ENCODE data around the gene ACD. TPM values are rescaled to one million over a fixed set of nuclear protein-coding genes. Genes with fewer than 3 reads are reported as not detected.

The ACD gene
- total RNA-seq, 1 experiment from 2014 or later, result 44.9 TPM

DNA sequence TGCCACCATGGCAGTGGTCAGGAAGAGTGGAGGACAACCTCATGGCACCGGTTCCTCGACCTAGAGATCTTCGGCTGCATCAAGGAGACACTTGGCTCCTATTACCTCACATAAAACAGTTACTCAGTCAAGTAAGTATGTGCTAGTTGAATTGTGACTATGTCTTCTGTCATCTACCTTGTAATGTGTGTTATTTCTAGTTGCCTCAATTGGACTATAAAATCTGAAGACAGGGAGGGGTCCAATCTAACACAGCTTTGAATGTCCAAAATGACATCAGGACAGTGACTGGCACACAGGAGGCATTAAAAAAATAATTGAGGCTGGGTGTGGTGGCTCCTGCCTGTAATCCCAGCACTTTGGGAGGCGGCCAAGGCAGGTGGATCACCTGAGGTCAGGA is 23.7 kb upstream of the ACD start:
- H3K4me3 ChIP-seq (ENCODE audit: insufficient read depth, low read depth, low read length), result no peak overlapping the region
- no peak for DNase-seq
- peaks cover 9% of the 10 kb centered on the region for H3K36me3 ChIP-seq (replicated peaks; ENCODE audit: control insufficient read depth, insufficient read depth, low read length)
- H3K27me3 ChIP-seq (ENCODE audit: control insufficient read depth, insufficient read depth, low read length), result no peaks in the 10 kb centered on the region

DNA sequence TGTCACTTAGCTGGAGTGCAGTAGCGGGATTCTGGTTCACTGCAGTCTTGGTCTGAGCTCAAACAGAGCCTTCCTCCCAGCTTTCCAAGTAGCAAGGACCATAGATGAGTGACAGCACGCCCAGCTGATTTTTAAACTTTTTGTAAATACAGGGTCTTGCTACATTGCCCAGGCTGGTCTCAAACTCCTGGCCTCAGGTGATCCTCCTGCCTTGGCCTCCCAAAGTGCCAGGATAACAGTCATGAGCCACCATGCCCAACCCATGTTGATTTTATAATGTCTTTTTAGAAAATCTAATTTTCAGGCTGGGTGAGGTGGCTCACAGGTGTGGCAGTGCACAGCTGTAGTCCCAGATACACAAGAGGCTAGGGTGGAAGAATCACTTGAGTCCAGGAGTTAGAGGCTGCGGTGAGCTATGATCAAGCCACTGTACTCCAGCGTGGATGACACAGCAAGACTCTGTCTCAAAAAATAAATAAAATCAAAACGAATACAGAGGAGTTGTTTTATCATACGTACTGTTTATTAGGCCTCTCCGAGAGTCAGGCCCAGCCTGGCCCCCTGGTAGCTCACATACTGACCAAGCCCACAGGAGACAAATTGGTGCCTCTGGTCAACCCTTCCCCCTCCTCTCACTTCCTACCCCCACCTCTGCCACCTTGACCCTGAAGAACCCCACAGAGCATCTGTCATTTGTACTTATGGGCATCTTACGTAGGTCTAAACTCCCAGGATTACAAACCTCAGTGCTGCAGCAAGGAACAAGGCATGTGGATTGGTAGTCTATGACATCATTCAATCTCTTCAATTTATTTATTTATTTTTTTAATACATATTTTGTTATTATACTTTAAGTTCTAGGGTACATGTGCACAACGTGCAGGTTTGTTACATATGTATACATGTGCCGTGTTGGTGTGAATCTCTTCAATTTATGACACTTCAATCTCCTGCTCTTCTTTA is 20.2 kb upstream of the ACD start:
- Histone ChIP-seq H3K36me3 (replicated peaks; ENCODE audit: control insufficient read depth, insufficient read depth, low read length) (peaks cover 7% of the 10 kb centered on the region), H3K27me3 (ENCODE audit: control insufficient read depth, insufficient read depth, low read length) (no peaks in the 10 kb centered on the region), H3K4me3 (ENCODE audit: insufficient read depth, low read depth, low read length) (no peak overlapping the region)
- no peak for DNase-seq

DNA sequence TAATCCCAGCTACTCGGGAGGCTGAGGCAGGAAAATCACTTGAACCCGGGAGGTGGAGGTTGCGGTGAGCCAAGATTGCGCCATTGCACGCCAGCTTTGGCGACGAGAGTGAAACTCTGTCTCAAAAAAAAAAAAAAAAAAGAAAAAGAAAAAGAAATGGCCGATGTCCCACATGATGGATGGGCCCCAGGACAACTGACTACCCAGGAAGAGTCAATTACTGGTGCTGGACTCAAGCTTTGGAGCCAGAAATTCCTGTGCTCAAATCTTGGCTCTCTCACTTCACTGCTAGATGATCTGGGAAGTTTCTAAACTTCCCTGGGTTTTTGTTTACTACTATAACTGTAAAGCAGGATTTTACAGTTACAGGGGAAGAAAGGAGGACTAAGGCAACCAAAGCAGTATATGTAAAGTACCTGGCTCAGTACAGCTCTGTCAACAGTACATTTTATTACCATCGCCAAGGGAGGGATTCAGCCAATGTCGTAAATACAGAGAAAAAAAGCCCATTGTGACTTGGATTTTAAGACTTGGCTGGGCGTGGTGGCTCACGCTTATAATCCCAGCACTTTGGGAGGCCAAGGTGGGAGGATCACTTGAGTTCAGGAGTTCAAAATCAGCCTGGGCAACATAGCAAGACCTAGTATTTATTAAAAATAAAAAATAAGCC is 18.4 kb upstream of the ACD start:
- no peaks in the 10 kb centered on the region for H3K27me3 ChIP-seq (ENCODE audit: control insufficient read depth, insufficient read depth, low read length)
- no peak overlapping the region for H3K4me3 ChIP-seq (ENCODE audit: insufficient read depth, low read depth, low read length)
- DNase-seq, result no peak

DNA sequence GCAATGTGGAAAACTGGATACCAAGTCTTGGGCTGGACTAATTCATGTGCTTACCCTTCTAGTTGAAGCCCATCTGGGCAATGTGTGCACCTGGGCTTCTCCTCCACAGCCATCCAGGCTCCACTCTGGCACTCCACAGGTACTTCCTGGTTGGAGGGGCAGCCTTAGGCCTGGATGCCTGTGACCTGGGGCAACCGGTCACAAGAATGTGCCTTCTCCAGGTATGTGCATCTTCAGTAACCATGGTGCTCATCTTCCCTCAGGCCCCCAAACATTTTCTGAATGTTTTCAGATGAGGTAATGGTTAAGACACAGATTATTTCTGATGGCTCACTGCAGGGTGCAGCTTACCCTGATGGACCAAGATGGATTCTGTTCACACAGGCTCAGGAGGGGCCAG is 17.7 kb upstream of the ACD start:
- no peaks in the 10 kb centered on the region for H3K27me3 ChIP-seq (ENCODE audit: control insufficient read depth, insufficient read depth, low read length)
- no peaks in the 10 kb centered on the region for H3K36me3 ChIP-seq (replicated peaks; ENCODE audit: control insufficient read depth, insufficient read depth, low read length)
- H3K4me3 ChIP-seq (ENCODE audit: insufficient read depth, low read depth, low read length), result no peak overlapping the region
- DNase-seq, result peak; percentile 37

More for the DNA sequence above, 18.4 kb upstream of the ACD start:
- H3K36me3 ChIP-seq (replicated peaks; ENCODE audit: control insufficient read depth, insufficient read depth, low read length), result no peaks in the 10 kb centered on the region; the same call in none of the 2 replicates

DNA sequence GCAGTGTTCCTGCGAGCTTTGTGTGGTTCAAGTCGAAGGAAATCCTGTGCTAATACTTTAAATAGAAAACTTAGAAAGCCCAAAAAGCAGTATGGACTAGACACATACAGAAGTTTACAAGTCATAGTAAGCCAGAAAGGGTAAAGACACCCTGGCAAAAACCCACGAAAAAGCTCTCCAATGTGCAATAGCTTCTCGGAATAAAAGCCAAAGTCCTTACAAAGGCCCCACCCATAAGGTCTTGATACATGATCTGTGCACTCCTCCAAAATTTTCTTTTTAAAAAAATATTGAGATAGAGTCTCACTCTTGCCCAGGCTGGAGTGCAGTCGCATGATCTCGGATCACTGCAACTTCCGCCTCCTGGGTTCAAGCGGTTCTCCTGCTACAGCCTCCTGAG is 16.9 kb upstream of the ACD start:
- no peaks in the 10 kb centered on the region for H3K36me3 ChIP-seq (replicated peaks; ENCODE audit: control insufficient read depth, insufficient read depth, low read length)
- DNase-seq, result no peak
- no peaks in the 10 kb centered on the region for H3K27me3 ChIP-seq (ENCODE audit: control insufficient read depth, insufficient read depth, low read length)
- no peak overlapping the region for H3K4me3 ChIP-seq (ENCODE audit: insufficient read depth, low read depth, low read length)

DNA sequence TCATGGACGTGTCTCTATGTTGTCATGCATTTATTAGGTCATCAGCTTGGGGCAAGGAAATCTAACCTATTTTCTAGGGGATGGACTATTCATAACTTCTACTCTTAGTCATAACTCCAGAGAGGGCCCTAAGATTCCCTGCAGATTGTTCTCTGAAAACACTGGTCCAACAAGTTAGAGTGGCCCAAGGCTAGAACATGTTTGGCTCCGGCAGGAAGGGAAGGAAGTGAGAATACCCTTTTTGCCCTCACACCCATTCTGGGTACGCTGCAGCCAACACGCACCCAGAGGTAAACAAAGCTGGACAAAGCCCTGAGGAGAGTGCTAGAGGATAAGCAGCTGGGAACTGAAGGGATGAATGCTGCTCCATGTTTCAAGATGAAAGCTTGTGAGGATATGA is 16.5 kb upstream of the ACD start:
- H3K36me3 ChIP-seq (replicated peaks; ENCODE audit: control insufficient read depth, insufficient read depth, low read length), result no peaks in the 10 kb centered on the region
- no peak for DNase-seq
- H3K27me3 ChIP-seq (ENCODE audit: control insufficient read depth, insufficient read depth, low read length), result no peaks in the 10 kb centered on the region
- H3K4me3 ChIP-seq (ENCODE audit: insufficient read depth, low read depth, low read length), result no peak overlapping the region

DNA sequence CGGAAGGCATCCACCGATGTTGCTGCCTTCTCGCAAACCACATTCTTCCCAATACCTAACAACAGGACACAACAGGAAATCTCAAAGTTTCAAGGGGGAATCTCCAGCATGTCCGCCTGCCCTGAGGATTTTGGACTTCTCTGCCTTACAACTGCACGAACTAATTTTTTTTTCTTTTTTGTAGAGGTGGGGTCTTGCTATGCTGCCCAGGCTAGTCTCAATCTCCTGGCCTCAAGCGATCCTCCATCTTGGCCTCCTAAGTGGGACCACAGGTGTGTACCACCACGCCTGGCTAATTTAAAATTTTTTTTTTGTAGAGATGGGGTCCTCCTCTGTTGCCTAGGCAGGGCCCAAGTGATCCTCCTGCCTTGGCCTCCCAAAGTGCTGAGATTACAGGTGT is 15.9 kb upstream of the ACD start:
- DNase-seq, result no peak
- Histone ChIP-seq H3K4me3 (ENCODE audit: insufficient read depth, low read depth, low read length) (no peak overlapping the region), H3K36me3 (replicated peaks; ENCODE audit: control insufficient read depth, insufficient read depth, low read length) (no peaks in the 10 kb centered on the region), H3K27me3 (ENCODE audit: control insufficient read depth, insufficient read depth, low read length) (no peaks in the 10 kb centered on the region)

DNA sequence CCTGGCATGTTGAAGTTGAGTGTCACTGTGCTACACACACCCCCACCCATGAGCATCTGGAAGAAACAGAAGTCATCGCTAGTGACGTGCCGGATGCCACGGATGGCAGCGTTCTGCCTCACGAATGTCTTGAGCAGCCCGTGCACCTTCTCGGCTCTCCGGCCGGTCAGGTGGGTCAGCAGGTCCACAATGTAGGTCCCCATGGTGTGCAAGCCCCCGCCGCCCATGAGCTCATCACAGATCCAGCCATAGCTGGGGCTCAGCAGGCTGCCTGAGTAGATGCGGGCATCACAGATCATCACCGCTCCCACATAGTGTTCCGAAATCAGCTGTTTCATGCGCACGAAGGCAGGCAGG is 15.5 kb upstream of the ACD start:
- H3K4me3 ChIP-seq (ENCODE audit: insufficient read depth, low read depth, low read length), result no peak overlapping the region
- H3K27me3 ChIP-seq (ENCODE audit: control insufficient read depth, insufficient read depth, low read length), result no peaks in the 10 kb centered on the region
- no peaks in the 10 kb centered on the region for H3K36me3 ChIP-seq (replicated peaks; ENCODE audit: control insufficient read depth, insufficient read depth, low read length)
- DNase-seq, result peak; percentile 26

DNA sequence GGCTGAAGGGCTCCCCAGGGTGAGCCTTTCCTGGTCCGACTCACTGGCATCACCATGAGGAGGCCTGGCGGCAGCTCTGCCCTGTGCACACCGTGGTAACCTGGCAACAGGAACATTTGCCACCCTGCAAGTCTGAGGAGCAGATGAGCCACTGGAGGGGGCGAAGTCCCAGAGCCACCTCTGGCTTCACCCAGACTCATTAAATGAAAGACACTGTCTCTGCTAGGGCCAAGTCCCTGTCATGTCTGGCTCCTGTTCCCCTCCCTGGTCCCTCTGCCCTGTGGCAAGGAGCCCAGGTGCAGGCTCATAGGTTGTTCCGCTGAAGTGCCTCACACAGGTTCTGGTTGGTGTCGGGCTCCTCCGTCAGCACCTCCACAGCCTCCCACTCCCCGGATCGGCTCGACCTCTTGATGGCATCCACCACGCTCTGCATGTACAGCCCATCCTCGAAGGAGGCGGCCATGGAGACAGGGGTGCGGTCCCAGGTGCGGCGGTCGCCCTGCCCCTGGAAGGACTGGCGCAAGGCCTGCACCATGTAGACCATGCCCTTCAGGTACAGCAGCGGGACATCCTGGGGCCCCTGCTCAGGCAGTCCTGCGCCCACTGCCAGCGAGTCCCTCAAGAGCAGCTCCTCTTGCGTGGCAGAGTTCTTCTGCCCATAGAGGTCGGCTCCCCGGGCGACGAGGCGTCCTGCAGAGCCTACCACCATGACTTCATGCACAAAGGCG is 15.0 kb upstream of the ACD start:
- H3K36me3 ChIP-seq (replicated peaks; ENCODE audit: control insufficient read depth, insufficient read depth, low read length), result no peaks in the 10 kb centered on the region
- peak; percentile 33 for DNase-seq
- H3K27me3 ChIP-seq (ENCODE audit: control insufficient read depth, insufficient read depth, low read length), result no peaks in the 10 kb centered on the region
- no peak overlapping the region for H3K4me3 ChIP-seq (ENCODE audit: insufficient read depth, low read depth, low read length)

DNA sequence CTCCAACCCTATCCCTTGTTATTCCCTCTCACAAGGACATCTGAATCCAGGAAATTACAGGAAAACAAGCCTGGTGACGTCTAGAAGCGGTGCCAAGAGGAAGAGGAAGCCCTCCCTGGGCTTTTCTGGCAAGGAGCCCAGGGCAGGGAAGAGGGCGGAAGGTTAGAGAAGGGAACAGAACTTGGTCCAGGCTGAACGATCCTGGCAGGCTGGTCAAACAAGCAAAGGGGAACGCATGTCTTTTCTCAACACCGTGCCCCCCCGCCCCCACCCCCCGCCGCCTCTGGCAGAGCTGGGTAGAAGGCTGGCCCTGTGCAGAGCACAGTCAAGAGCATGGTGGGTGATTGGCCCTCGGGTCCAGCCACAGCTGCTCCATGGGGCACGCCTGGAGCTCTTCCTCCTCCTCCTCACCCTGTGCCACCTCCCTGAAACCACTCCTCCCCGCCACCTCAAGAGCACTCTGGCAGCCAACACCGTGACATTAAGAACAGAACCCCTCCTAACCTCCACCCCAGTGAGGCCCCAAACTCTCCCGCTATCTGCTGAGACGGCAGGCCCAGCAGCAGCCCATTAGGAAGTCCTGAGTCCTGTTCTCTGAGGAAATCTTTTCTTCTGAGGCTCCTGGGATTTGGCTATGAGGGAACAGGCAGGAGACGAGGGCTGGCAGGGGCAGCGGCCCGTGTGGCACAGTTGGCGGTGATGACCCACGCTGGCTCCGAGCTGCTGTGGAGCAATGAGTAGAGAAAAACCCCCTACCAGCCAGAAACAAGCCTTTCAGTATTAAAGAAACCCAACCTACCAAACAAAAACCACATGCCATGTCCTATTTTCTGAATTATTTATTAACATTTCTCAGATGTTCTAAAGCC is 13.9 kb upstream of the ACD start:
- Histone ChIP-seq H3K4me3 (ENCODE audit: insufficient read depth, low read depth, low read length) (no peak overlapping the region), H3K27me3 (ENCODE audit: control insufficient read depth, insufficient read depth, low read length) (no peaks in the 10 kb centered on the region), H3K36me3 (replicated peaks; ENCODE audit: control insufficient read depth, insufficient read depth, low read length) (no peaks in the 10 kb centered on the region)
- peak; percentile 56 for DNase-seq

DNA sequence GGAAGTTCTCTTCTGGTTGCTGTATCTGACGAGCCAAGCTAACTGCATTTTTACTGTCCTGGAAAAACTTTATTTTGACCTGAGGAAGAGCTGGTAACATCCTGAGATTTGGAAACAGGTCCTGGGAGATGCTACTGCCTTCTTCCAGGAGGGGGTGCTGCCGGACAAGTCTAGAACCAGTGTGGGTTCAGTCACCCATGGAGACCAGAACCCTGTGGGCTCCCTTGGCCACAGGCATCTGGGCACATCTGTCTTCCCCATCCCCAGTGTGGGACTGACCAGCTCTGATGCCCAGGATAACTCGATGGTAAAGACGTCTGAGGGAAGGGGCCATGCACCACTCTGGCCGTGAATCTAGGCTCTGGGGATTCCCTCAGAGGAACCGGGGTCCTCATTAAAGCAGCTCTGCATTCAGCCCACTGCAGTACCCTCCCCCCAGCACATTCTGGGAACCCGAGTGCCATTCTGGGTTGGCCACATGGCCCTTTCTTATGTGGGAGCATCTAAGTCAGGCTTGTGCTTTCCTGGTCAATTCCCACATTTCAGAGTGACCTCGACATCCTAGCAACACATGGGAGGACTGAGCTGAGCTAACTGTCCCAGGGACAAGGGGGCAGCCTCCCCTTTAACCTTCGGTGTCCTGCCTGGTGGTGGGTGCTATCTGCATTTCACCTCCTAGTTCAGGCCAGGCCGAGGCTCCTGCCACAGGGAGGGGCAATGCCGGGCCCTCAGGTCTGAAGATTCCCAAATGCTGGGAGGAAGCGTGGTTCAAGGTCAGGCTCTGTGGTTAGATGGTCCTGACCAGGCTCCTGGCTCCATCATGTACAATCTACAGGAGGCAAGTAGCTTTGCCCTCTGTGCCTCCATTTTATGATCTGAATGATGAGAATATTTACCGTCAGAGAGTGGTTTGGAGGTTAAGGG is 12.9 kb upstream of the ACD start:
- Histone ChIP-seq H3K4me3 (ENCODE audit: insufficient read depth, low read depth, low read length) (no peak overlapping the region), H3K27me3 (ENCODE audit: control insufficient read depth, insufficient read depth, low read length) (no peaks in the 10 kb centered on the region; the same call in 1 of the 2 replicates), H3K36me3 (replicated peaks; ENCODE audit: control insufficient read depth, insufficient read depth, low read length) (no peaks in the 10 kb centered on the region)
- DNase-seq, result peak; percentile 91

DNA sequence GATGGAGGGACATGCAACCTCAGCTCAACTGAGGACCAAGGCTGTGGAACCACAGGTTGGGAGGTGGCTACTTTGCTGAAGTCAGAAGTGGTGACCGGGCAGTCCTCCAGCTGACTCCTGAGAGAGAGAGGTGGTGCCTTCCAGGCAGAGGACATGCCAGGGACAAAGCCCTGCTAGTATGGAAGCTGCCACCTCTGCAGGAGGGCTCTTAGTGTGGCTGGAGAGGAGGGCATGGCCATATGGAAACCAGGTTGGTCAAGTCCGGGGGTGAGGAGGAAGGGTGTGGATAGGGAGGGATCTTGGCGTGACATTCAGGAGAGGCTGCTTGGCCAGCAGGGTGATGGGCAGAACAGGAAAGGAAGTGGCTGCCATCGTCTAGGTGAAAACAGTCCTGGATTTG is 12.2 kb upstream of the ACD start:
- Histone ChIP-seq H3K36me3 (replicated peaks; ENCODE audit: control insufficient read depth, insufficient read depth, low read length) (no peaks in the 10 kb centered on the region), H3K4me3 (ENCODE audit: insufficient read depth, low read depth, low read length) (no peak overlapping the region), H3K27me3 (ENCODE audit: control insufficient read depth, insufficient read depth, low read length) (peaks cover 3% of the 10 kb centered on the region; the same call in 1 of the 2 replicates)
- peak; percentile 51 for DNase-seq

DNA sequence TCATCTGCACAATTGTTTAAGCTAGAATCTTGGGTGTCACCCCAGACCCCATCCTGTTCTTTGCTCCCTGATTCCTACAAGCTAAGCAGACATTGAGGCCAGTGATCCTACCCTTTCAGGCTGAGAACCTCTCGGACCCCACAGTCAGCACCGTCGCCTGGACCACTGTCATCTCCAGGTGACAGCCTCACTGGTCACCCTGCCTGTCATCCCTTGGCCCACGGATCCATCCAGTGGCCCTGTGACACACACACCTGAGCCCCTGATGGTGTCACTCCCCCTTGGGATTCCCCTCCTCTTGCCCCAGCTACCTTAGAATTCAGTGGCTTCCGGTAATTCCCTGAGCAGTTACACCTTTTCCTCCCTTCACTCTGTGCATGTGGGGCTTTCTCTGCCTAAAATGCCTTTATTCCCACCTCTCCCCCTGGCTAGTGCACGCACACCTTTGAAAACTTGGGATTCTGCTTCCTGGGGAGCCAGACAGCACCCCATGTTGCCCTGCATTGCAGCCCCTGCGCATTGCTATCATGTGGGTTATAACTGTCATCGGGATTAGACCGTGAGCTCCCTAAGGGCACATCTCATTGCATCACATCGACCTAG is 9.5 kb upstream of the ACD start:
- no peak for DNase-seq
- no peaks in the 10 kb centered on the region for H3K36me3 ChIP-seq (replicated peaks; ENCODE audit: control insufficient read depth, insufficient read depth, low read length)
- H3K27me3 ChIP-seq (ENCODE audit: control insufficient read depth, insufficient read depth, low read length), result peaks cover 12% of the 10 kb centered on the region; the same call in 1 of the 2 replicates
- H3K4me3 ChIP-seq (ENCODE audit: insufficient read depth, low read depth, low read length), result no peak overlapping the region

Data from H7 (cell line).